ENCODE results near the gene JMJD4.
A peak's percentile ranks its signal among the peaks of the same experiment; 100 is the strongest.

Gene JMJD4

GRCh38 chr1:227768125-227768439 is 33.0 kb upstream of the JMJD4 start:
- no peak for DNase-seq

DNA sequence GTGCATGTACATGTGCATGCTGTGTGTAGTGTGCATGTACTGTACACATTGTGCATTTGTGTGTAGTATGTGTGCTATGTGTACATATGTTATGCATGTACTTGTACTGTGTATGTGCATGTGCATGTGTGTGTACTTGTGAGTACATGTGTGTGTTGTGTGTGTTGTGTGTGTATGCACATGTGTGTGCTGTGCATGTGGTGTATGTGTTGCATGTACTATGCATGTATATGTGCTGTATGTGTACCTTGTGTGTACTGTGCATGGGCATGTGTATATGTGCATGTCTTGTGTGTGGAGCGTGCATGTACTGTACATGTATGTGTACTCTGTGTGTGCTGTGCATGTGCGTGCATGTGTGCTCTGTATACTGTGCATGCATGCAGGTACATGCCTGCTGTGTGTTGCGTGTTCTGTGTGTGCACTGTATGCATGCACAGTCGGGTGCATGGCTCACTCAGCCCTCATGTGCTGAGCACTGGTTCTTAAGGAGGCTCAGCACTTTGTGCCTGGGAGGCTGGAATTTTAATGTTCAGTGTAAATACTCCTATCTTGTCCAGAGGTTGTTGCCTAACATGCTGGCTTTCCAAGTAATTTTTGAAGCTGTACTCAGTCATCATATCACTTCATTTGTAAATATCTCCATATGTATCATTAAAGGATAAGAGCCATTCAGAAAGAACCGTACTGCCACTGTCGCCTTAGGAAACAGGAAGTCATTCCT is 32.5 kb upstream of the JMJD4 start:
- DNase-seq, result no peak

DNA sequence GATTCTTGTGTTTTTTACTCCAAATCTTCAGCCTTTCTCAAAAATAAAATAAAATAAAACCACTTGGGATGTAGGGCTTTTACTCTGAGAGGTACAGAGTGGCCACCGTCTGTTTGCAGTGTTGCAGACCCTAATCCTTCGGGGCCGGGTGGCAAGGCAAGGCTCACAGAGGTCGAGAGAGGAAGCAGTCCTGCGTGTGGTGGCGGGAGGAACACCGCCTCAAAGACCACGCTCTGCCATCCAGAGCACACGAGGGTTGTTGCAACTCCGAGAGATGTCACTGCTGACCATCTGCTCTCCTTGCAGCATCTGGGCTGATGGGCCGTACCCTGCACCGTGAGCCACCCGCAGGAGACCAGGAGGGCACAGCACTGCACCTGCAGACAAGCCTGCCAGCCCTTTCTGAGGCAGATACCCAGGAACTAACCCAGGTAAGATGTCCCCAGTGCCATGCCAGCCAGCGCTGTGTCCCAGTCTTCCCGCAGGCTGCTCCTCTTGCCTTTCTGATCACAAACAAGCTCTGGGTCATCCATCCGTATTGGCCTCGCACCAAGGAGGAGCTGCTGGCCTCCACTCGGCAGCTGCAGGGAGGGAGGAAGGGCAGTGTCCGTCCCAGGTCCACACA is 31.7 kb upstream of the JMJD4 start:
- DNase-seq, result no peak

- peak; percentile 50 for DNase-seq
Measured at GRCh38 chr1:227766015-227766634, 31.0 kb upstream of the JMJD4 start.

GRCh38 chr1:227765261-227766014 is 30.3 kb upstream of the JMJD4 start:
- DNase-seq, result no peak

DNA sequence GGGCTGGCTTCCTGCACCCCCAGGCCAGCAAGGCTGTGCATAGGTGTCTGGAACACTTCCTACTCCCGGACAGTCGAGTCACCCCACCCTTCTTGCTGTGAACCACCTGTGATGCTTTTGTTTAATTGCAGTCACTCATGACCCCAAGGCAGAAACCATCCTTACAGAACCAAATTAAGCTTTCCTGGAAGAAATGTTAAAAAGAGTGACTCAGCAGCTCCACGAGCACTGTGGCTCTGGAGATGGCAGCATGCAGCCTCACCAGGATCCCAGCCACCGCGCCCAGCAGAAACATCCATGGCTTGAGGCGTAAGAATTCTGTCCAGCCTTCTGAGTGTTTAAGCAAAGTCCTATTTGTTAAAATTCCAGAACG is 28.9 kb upstream of the JMJD4 start:
- no peak for DNase-seq

- DNase-seq, result no peak
Measured at GRCh38 chr1:227763246-227764018, 28.3 kb upstream of the JMJD4 start.

- DNase-seq, result peak; percentile 72
Measured at GRCh38 chr1:227762231-227762911, 27.3 kb upstream of the JMJD4 start.

DNA sequence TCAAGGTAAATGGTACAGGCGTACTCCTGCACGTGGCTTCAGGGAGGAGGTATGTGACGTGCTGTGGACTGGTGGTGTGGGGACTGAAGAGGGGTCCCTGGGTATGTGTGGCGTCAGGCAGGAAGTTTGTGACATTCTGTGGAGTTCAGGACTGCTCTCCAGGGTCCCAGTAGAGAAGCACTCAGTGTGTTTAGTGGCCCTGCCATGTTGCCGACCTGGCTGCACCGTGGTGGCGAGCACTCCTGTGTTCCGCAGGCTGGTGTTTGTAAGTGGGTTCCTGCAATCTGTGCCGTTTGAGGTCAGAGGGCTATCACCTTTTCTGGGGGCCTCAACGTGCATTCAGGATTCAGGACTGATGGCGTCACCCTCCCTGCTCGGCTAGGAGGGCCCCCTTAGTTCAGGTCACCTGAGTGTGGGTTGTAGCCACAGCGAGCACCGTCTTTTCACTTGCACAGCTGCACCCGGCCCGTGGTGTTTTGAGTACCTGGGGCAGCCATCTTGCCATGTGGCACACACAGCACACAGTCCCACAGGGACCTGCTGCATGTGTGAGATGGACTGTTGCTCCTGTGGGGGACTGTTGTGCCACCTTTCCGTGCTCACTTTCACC is 26.6 kb upstream of the JMJD4 start:
- DNase-seq, result no peak

DNA sequence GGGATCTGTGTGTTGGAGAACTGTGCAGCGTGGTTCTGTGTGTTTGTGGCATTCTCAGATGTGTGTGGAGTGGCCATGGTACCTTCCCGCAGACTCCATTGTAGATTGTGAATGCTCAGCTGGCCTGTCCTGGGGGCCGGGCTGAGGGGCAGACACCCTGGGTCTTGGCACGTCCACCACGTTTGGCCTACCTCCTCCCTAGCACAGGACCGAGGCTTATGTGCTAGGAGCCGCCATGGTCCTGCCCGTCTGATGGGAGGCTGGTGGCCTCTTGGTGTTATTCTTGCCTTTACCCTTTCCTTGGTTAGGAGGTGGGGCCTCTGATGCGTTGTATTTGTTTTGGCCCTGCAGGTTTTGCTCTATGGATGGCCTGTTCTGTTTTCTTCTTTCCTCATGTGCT is 25.3 kb upstream of the JMJD4 start:
- DNase-seq, result no peak

DNA sequence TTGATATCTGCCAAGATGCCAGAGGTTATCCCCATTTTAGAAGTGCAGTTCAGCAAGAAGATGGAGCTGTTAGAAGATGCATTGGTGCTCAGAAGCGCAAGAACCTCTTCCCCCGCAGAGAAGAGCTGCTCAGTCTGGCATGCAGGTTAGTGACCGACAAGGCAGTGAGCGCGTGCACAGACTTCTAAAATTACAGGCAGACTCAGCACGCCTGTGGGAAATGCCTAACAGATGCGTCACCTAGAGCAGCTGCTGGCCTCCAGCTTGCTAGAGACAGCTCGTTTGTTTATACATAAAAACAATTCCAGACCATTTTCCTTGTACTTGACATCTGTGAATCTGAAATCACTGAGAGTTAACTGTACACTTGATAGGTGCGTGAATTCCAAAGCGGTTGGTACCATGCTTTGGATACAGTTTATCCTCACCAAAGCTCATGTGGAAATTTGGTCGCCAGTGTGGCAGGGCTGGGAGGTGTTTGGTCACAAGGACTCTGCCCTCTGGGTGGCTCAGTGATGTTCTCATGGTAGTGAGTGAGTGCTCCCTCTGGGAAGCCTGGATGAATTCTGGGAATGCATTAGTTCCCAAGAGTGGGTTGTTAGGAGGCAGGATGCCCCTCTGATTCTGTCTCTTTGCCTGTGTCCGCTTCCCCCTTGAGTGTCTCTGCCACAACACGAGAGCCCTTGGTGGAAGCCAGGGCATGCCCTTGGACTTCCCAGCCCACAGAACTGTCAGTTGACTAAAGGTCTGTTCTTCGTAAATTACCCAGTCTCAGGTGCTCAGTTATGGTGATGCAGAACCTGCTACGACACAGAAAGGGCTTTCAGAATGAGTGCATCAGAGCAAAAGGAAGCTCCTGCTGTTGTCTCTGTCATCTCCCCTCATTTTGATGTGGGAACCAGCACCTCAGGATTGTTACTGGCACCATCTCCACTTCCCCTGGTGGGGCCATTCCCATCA is 24.5 kb upstream of the JMJD4 start:
- DNase-seq, result peak; percentile 85

GRCh38 chr1:227758366-227758765 is 23.3 kb upstream of the JMJD4 start:
- DNase-seq, result no peak

GRCh38 chr1:227757781-227758180 is 22.7 kb upstream of the JMJD4 start:
- DNase-seq, result no peak

- DNase-seq, result no peak
Measured at GRCh38 chr1:227756172-227756959, 21.3 kb upstream of the JMJD4 start.

GRCh38 chr1:227754958-227755357 is 19.9 kb upstream of the JMJD4 start:
- no peak for DNase-seq

- DNase-seq, result peak; percentile 15
Measured at GRCh38 chr1:227753999-227754711, 19.1 kb upstream of the JMJD4 start.

DNA sequence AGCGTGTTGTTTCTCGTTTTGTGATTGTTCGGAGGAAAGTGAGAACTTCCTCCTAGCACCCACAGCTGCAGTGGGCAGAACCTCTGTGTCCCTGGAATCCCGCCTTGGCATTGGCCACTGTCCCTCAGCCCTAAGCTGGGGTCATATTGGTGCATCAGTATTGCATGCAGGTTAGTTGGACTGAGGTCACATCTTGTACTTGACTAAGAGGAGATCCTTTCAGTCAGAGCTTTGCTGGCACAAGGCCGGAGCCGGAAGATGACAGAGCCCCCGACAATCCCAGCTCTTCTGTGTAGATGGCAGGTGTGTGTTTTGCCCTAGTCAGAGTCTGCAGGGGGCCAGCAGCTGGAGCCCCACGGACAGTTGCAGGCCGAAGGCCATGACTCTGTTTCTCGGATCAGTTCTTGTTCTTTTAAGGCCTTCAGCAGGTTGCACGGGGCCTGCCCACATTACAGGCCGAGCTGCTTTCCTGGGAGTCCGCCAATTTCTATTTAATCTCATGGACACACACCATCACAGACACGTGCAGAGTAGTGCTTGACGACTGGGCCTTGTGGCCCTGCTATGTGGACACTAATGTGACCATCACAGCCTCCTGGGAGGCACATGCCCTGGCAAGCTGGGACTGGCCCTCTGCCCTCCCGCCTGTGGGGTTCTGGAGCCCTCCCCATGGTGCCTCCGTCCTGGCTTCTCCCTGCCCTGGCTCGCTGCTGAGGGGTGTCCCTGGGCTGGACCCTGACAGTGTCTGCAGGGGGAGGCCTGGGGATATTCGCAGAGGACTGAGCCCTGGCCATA is 15.0 kb upstream of the JMJD4 start:
- DNase-seq, result no peak

DNA sequence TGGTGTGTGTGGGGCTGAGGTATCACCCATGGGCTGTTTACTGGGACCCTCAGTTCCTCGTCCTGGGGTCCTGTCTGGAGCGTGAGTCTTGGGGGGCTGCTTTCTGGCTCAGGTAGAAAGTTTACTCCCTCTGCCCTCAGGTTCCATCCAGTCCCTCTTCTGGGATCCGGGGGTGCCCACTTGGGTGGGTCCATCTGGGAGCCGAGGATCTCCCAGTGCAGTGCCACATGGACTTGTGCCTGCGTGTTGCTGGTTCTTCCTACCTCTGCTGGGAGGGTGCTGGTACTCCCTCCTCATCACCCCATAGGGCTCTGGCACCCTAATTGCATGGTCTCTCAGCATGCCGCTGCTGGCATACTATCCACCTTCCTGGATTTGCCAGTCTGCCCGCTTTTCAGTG is 14.1 kb upstream of the JMJD4 start:
- DNase-seq, result no peak
